ENCODE data around the gene CDCP2.

Gene CDCP2

DNA sequence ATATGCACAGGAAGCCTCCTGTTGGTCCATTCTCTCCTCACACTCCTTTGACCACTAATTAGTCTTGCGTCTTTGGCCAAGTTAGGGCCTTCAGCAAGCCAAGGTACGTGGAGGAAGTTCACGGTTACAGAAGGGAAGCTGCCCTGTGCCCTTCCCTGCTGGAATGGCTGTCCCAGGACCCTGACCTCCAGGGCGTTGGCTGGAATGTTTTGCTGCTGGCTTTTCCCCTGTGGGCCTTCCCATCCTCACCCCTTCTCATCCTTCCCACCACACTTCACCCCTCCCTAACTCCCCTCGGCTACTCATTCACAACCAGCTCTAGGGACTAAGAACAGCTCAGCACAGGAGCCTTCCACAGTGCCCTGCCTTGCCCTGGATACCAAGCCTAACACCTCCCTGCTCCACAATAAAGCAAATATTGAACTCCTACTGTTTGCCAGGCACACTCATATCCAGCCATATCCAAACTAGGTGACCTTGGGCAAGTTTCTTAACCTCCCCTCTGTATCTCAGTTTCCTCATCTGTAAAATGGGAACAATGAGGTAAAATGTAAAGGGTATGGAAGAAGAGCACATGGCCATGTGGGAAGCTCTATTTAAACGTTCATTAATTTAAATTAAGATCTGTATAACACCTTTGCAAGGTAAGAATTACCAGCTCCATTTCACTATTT lies 8.8 kb upstream of the CDCP2 start:
- no peak overlapping the region for H3K4me3 ChIP-seq (replicated peaks; ENCODE audit: insufficient read depth, low read length)
- H3K27ac ChIP-seq (replicated peaks) = no peak overlapping the region
- no peaks in the 10 kb centered on the region for H3K27me3 ChIP-seq (ENCODE audit: insufficient read depth, poor library complexity, severe bottlenecking)
- TF ChIP-seq POLR2AphosphoS5 (IDR thresholded peaks at IDR 0.05; ENCODE audit: low read depth) (no peak), SPI1 (IDR thresholded peaks at IDR 0.05; ENCODE audit: borderline replicate concordance, low read depth) (no peak)
- no peak for DNase-seq (ENCODE audit: low read depth in 1 of 2, low spot score in 1 of 2)

DNA sequence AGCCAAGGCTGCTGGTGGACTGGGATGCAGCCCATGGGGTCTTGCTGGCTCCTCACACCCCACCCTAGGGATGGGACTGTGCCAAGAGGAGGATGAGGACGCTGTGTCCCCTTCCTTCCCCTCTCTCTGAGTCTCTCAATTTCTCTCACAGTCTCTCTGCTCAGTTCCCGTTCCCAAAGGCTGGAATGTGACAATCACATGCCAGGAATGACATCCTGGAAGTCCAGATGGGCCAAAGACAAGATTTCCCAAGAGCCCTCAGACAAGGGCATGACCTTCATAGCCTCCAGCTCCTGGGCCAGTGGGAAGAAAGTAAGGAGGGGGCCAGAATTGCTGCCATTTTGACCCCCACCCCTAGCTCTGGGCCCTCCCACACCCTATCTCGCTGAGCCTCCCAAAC lies 7.6 kb upstream of the CDCP2 start:
- TF ChIP-seq POLR2AphosphoS5 (IDR thresholded peaks at IDR 0.05; ENCODE audit: low read depth) = no peak
- TF ChIP-seq, protein P1, sequence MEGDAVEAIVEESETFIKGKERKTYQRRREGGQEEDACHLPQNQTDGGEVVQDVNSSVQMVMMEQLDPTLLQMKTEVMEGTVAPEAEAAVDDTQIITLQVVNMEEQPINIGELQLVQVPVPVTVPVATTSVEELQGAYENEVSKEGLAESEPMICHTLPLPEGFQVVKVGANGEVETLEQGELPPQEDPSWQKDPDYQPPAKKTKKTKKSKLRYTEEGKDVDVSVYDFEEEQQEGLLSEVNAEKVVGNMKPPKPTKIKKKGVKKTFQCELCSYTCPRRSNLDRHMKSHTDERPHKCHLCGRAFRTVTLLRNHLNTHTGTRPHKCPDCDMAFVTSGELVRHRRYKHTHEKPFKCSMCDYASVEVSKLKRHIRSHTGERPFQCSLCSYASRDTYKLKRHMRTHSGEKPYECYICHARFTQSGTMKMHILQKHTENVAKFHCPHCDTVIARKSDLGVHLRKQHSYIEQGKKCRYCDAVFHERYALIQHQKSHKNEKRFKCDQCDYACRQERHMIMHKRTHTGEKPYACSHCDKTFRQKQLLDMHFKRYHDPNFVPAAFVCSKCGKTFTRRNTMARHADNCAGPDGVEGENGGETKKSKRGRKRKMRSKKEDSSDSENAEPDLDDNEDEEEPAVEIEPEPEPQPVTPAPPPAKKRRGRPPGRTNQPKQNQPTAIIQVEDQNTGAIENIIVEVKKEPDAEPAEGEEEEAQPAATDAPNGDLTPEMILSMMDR (IDR thresholded peaks at IDR 0.05; ENCODE audit: insufficient read depth, low read length) = no peak
- TF ChIP-seq SPI1 (IDR thresholded peaks at IDR 0.05; ENCODE audit: borderline replicate concordance, low read depth) = no peak
- no peak for TF ChIP-seq GABPA (IDR thresholded peaks at IDR 0.05; ENCODE audit: low read depth)
- TF ChIP-seq, protein P2, sequence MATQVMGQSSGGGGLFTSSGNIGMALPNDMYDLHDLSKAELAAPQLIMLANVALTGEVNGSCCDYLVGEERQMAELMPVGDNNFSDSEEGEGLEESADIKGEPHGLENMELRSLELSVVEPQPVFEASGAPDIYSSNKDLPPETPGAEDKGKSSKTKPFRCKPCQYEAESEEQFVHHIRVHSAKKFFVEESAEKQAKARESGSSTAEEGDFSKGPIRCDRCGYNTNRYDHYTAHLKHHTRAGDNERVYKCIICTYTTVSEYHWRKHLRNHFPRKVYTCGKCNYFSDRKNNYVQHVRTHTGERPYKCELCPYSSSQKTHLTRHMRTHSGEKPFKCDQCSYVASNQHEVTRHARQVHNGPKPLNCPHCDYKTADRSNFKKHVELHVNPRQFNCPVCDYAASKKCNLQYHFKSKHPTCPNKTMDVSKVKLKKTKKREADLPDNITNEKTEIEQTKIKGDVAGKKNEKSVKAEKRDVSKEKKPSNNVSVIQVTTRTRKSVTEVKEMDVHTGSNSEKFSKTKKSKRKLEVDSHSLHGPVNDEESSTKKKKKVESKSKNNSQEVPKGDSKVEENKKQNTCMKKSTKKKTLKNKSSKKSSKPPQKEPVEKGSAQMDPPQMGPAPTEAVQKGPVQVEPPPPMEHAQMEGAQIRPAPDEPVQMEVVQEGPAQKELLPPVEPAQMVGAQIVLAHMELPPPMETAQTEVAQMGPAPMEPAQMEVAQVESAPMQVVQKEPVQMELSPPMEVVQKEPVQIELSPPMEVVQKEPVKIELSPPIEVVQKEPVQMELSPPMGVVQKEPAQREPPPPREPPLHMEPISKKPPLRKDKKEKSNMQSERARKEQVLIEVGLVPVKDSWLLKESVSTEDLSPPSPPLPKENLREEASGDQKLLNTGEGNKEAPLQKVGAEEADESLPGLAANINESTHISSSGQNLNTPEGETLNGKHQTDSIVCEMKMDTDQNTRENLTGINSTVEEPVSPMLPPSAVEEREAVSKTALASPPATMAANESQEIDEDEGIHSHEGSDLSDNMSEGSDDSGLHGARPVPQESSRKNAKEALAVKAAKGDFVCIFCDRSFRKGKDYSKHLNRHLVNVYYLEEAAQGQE (IDR thresholded peaks at IDR 0.05; ENCODE audit: insufficient replicate concordance, low read depth) = no peak
- DNase-seq (ENCODE audit: low read depth in 1 of 2, low spot score in 1 of 2) = no peak
- Histone ChIP-seq H3K27ac (replicated peaks) (no peak overlapping the region), H3K27me3 (ENCODE audit: insufficient read depth, poor library complexity, severe bottlenecking) (no peaks in the 10 kb centered on the region), H3K4me3 (replicated peaks; ENCODE audit: insufficient read depth, low read length) (no peak overlapping the region)

DNA sequence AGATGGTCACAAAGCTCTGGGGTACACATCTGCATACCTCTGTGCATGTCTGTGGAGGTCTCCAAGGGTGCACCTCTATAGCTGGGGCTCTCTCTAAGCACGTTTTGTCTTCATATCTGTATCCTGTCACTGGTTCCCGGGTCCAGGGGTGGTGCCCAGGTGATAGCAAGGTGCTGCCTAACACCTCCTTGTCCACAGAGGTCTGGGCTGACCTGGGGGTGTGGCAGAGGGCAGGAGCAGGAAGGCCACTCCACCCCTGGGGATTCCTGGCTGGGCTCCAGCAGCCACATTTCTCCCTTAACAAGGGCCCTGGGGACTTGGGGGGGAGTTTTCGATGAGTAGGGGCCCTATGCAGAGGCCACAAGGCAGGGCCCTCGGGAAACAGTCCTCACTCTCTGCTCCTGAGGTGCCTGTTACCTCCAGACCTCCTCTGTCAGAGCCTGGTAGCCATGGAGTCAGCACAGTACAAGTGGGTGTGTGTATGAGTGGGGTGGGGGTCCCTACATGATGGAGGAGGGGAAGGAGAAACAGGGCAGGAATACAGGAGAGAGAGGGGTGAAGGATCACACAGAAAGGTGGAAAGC lies 7.0 kb upstream of the CDCP2 start:
- TF ChIP-seq, protein P1 (IDR thresholded peaks at IDR 0.05; ENCODE audit: insufficient read depth, low read length) = no peak
- TF ChIP-seq POLR2AphosphoS5 (IDR thresholded peaks at IDR 0.05; ENCODE audit: low read depth) = no peak
- TF ChIP-seq SPI1 (IDR thresholded peaks at IDR 0.05; ENCODE audit: borderline replicate concordance, low read depth) = no peak
- TF ChIP-seq, protein P2 (IDR thresholded peaks at IDR 0.05; ENCODE audit: insufficient replicate concordance, low read depth) = no peak
- TF ChIP-seq GABPA (IDR thresholded peaks at IDR 0.05; ENCODE audit: low read depth) = no peak
- no peak for DNase-seq (ENCODE audit: low read depth in 1 of 2, low spot score in 1 of 2)
- H3K27ac ChIP-seq (replicated peaks) = no peak overlapping the region

DNA sequence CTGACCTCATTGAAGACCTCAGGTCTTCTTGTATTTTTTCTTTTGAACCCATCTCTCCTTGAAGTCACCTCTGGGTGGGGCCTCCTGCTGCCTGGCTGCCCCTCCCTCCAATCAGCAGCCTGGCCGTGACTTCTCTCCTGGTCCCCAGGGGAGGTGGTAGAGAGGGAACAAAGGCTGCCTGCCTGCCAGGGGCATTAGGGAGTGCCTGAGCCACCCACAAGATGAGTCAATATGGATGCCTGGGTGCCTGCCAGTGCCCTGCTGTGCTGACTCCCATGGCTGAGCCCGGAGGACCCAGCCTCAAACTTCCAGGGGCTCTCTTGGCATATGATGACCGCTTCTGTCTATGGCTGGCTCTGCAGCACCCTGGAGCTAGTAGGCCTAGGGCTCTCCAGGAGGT lies 5.3 kb upstream of the CDCP2 start:
- no peaks in the 10 kb centered on the region for H3K27me3 ChIP-seq (ENCODE audit: insufficient read depth, poor library complexity, severe bottlenecking)
- TF ChIP-seq POLR2AphosphoS5 (IDR thresholded peaks at IDR 0.05; ENCODE audit: low read depth) = no peak
- no peak for TF ChIP-seq GABPA (IDR thresholded peaks at IDR 0.05; ENCODE audit: low read depth)
- TF ChIP-seq, protein P2 (IDR thresholded peaks at IDR 0.05; ENCODE audit: insufficient replicate concordance, low read depth) = no peak
- TF ChIP-seq, protein P1 (IDR thresholded peaks at IDR 0.05; ENCODE audit: insufficient read depth, low read length) = no peak
- TF ChIP-seq SPI1 (IDR thresholded peaks at IDR 0.05; ENCODE audit: borderline replicate concordance, low read depth) = no peak
- DNase-seq (ENCODE audit: low read depth in 1 of 2, low spot score in 1 of 2) = no peak
- no peak overlapping the region for H3K27ac ChIP-seq (replicated peaks)
- H3K4me3 ChIP-seq (replicated peaks; ENCODE audit: insufficient read depth, low read length) = no peak overlapping the region

More for the DNA sequence above, 7.0 kb upstream of the CDCP2 start:
- H3K27me3 ChIP-seq (ENCODE audit: insufficient read depth, poor library complexity, severe bottlenecking) = no peaks in the 10 kb centered on the region
- no peak overlapping the region for H3K4me3 ChIP-seq (replicated peaks; ENCODE audit: insufficient read depth, low read length)
